Memory B cell (primary cell): ENCODE results near the gene RASA2.

Source experiments
- ATAC-seq: fragments of 150-1000 bp; cut with Tn5 transposase; 2 replicates; pipeline ENCODE4 v1.10.0; 2021; ENCODE audit warnings: low read depth, mild to moderate bottlenecking, moderate library complexity
- DNase-seq, 2 donors: peaks; one replicate each; pipeline ENCODE4 v3.0.0; 2022; ENCODE audit warnings: low spot score in 2 of 2
- H3K27ac Mint-ChIP-seq: one replicate; pipeline ENCODE4 v1.8.0; 2022; ENCODE audit warnings: mild to moderate bottlenecking, moderate library complexity, mixed read lengths
- H3K27me3 Mint-ChIP-seq: one replicate; pipeline ENCODE4 v1.8.0; 2022; ENCODE audit warnings: mixed read lengths
- H3K36me3 Mint-ChIP-seq: one replicate; pipeline ENCODE4 v1.8.0; 2022; ENCODE audit warnings: mild to moderate bottlenecking, mixed read lengths
- H3K4me1 Mint-ChIP-seq: one replicate; pipeline ENCODE4 v1.8.0; 2022; ENCODE audit warnings: mixed read lengths
- H3K4me3 Mint-ChIP-seq: one replicate; pipeline ENCODE4 v1.8.0; 2022; ENCODE audit warnings: mild to moderate bottlenecking, moderate library complexity, mixed read lengths
- H3K9me3 Mint-ChIP-seq: one replicate; pipeline ENCODE4 v1.8.0; 2022; ENCODE audit warnings: mixed read lengths

Gene RASA2

GRCh38 chr3:141652349-141652748 is 165.5 kb downstream of the RASA2 start:
- Mint-ChIP-seq H3K4me3 (no peak overlapping the region), H3K27ac (no peak overlapping the region), H3K4me1 (no peaks in the 10 kb centered on the region), H3K27me3 (peaks cover 7% of the 10 kb centered on the region), H3K9me3 (no peaks in the 10 kb centered on the region), H3K36me3 (peaks cover 1% of the 10 kb centered on the region)
- ATAC-seq: no peak
- DNase-seq: no peak

GRCh38 chr3:141653847-141654246 is 167.0 kb downstream of the RASA2 start:
- Mint-ChIP-seq H3K4me1 (no peaks in the 10 kb centered on the region), H3K36me3 (peaks cover 1% of the 10 kb centered on the region), H3K4me3 (no peak overlapping the region), H3K27ac (no peak overlapping the region), H3K27me3 (peaks cover 11% of the 10 kb centered on the region), H3K9me3 (no peaks in the 10 kb centered on the region)
- no peak for DNase-seq
- ATAC-seq: no peak

- Mint-ChIP-seq H3K36me3 (peaks cover 1% of the 10 kb centered on the region), H3K27ac (no peak overlapping the region), H3K4me3 (no peak overlapping the region), H3K4me1 (no peaks in the 10 kb centered on the region), H3K9me3 (no peaks in the 10 kb centered on the region), H3K27me3 (peaks cover 22% of the 10 kb centered on the region)
- ATAC-seq: no peak
- DNase-seq: no peak
Observed at GRCh38 chr3:141655801-141656200, 169.0 kb downstream of the RASA2 start.

- Mint-ChIP-seq H3K9me3 (no peaks in the 10 kb centered on the region), H3K4me3 (no peak overlapping the region), H3K4me1 (no peaks in the 10 kb centered on the region), H3K27me3 (peaks cover 22% of the 10 kb centered on the region), H3K27ac (no peak overlapping the region), H3K36me3 (peaks cover 1% of the 10 kb centered on the region)
- DNase-seq (no peak), ATAC-seq (no peak)
Observed at GRCh38 chr3:141656771-141657170, 169.9 kb downstream of the RASA2 start.

GRCh38 chr3:141657516-141657915 is 170.7 kb downstream of the RASA2 start:
- ATAC-seq (no peak), DNase-seq (no peak)
- Mint-ChIP-seq H3K4me1 (no peaks in the 10 kb centered on the region), H3K27ac (no peak overlapping the region), H3K27me3 (peaks cover 22% of the 10 kb centered on the region), H3K36me3 (peaks cover 1% of the 10 kb centered on the region), H3K4me3 (no peak overlapping the region), H3K9me3 (no peaks in the 10 kb centered on the region)

GRCh38 chr3:141659821-141660613 is 173.2 kb downstream of the RASA2 start:
- DNase-seq (no peak), ATAC-seq (no peak)
- H3K27me3 Mint-ChIP-seq: peaks cover 25% of the 10 kb centered on the region
- H3K9me3 Mint-ChIP-seq: peaks cover 1% of the 10 kb centered on the region
- peak overlapping the region; percentile 15 for H3K4me3 Mint-ChIP-seq
- no peaks in the 10 kb centered on the region for H3K4me1 Mint-ChIP-seq
- no peak overlapping the region for H3K27ac Mint-ChIP-seq
- peaks cover 1% of the 10 kb centered on the region for H3K36me3 Mint-ChIP-seq

GRCh38 chr3:141660614-141660947 is 173.8 kb downstream of the RASA2 start:
- Mint-ChIP-seq H3K36me3 (peaks cover 1% of the 10 kb centered on the region), H3K27me3 (peaks cover 26% of the 10 kb centered on the region), H3K4me3 (no peak overlapping the region)

GRCh38 chr3:141661229-141662196 is 174.7 kb downstream of the RASA2 start:
- Mint-ChIP-seq H3K4me3 (no peak overlapping the region), H3K36me3 (peaks cover 1% of the 10 kb centered on the region), H3K27me3 (peaks cover 26% of the 10 kb centered on the region), H3K4me1 (no peaks in the 10 kb centered on the region), H3K27ac (no peak overlapping the region), H3K9me3 (peaks cover 5% of the 10 kb centered on the region)
- ATAC-seq: no peak
- no peak for DNase-seq

More at GRCh38 chr3:141660614-141660947, 173.8 kb downstream of the RASA2 start:
- peaks cover 5% of the 10 kb centered on the region for H3K9me3 Mint-ChIP-seq
- ATAC-seq (no peak), DNase-seq (no peak)
- no peak overlapping the region for H3K27ac Mint-ChIP-seq
- H3K4me1 Mint-ChIP-seq: no peaks in the 10 kb centered on the region

- peaks cover 2% of the 10 kb centered on the region for H3K36me3 Mint-ChIP-seq
- H3K4me3 Mint-ChIP-seq: no peak overlapping the region
- no peak for ATAC-seq
- H3K9me3 Mint-ChIP-seq: peaks cover 8% of the 10 kb centered on the region
- H3K27me3 Mint-ChIP-seq: peaks cover 16% of the 10 kb centered on the region
- no peaks in the 10 kb centered on the region for H3K4me1 Mint-ChIP-seq
- DNase-seq: no peak
- H3K27ac Mint-ChIP-seq: no peak overlapping the region
Observed at GRCh38 chr3:141663993-141664392, 177.2 kb downstream of the RASA2 start.
